Measurements from ENCODE around the gene ATE1. TPM values are rescaled to one million over a fixed set of nuclear protein-coding genes. Genes with fewer than 3 reads are reported as not detected.

Gene ATE1
- total and polyA plus RNA-seq, 2 of the 4 experiments (the other 2 are of a cell fraction): 6.4 to 27.8 TPM

DNA sequence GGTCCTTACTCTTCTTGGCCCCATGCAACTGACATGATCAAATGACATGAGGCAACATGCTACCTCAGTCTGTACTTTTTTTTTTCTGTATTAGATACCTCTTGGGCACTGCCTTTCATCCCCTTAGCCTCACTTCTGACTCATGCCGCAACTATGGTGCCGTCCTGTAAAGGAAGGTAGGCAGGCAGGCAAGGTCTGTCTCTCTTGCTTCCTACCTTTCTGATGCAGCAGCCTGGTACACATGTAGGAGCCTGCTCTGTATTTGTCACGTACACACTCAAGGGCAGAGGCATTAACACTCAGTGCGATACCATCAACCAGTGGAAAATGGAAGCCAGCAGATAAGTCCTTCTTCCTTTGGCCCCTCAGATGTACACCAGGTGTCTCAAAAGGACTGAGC lies 146.7 kb downstream of the ATE1 start:
- H3K36me3 ChIP-seq (ENCODE audit: control insufficient read depth, insufficient read depth, low read length): 0 out of 2 replicates have a peak, but pooled peaks cover 3% of the 10 kb centered on the region
- no peak overlapping the region for H3K14ac ChIP-seq (replicated peaks; ENCODE audit: low read depth, low read length)
- no peaks in the 10 kb centered on the region for H3K9me3 ChIP-seq (ENCODE audit: control insufficient read depth, insufficient read depth, low read length)
- POLR2A ChIA-PET (ENCODE audit: unreplicated experiment): no interaction called here
- no peak for ATAC-seq (ENCODE audit: low read depth)
- no peaks in the 10 kb centered on the region for H3K79me1 ChIP-seq (ENCODE audit: low read depth in 1 of 2, low read length in 2 of 2)
- no peak overlapping the region for H2AK5ac ChIP-seq (ENCODE audit: low read depth, low read length)
- TF ChIP-seq CTCF (conservative IDR thresholded peaks at IDR 0.05; ENCODE audit: low read depth, low read length): no peak
- TF ChIP-seq BHLHE40 (IDR thresholded peaks at IDR 0.05; ENCODE audit: low read depth, low read length): no peak
- TF ChIP-seq CHD1 (IDR thresholded peaks at IDR 0.05; ENCODE audit: low read depth, low read length): no peak
- no peak for TF ChIP-seq NFE2L2 (IDR thresholded peaks at IDR 0.05; ENCODE audit: low read depth, low read length)
- H2AFZ ChIP-seq (replicated peaks; ENCODE audit: low read length, poor library complexity): no peak overlapping the region
- H4K8ac ChIP-seq (ENCODE audit: low read depth in 2 of 2, low read length in 2 of 2): no peak overlapping the region
- H2AK9ac ChIP-seq (replicated peaks; ENCODE audit: low read depth, low read length, poor library complexity): no peak overlapping the region
- no peak overlapping the region for H3K18ac ChIP-seq (ENCODE audit: low read depth, low read length)
- in situ Hi-C loops (cut with MboI; ENCODE audit: low sequenced_read_pairs): no loop called here
- H3K4ac ChIP-seq (ENCODE audit: low read depth, low read length): no peak overlapping the region
- no peak for DNase-seq
- intact Hi-C loops (cut with micrococcal nuclease): no loop called here
- no peak overlapping the region for H4K5ac ChIP-seq (ENCODE audit: low read depth, low read length)
- WGBS, 2 experiments (ENCODE audit: extremely low coverage in 2 of 2, insufficient read length in 1 of 2): 100% methylated on average over 2 of the region's 4 CpGs; no CpG with 5 or more reads in 1 of the 2 experiments
- H3K56ac ChIP-seq (ENCODE audit: extremely low read depth, insufficient read depth, low read length): no peak overlapping the region
- H2BK20ac ChIP-seq (ENCODE audit: low read depth, low read length): no peak overlapping the region
- H3K9ac ChIP-seq (ENCODE audit: low read depth, low read length): no peak overlapping the region
- H3K27ac ChIP-seq (ENCODE audit: insufficient read depth, low read length): no peak overlapping the region
- no peaks in the 10 kb centered on the region for H4K20me1 ChIP-seq (ENCODE audit: insufficient read depth, low read length)
- H3K4me2 ChIP-seq (ENCODE audit: low read depth, low read length): no peak overlapping the region
- no peaks in the 10 kb centered on the region for H3K9me1 ChIP-seq (ENCODE audit: insufficient read depth, low read length)
- no peaks in the 10 kb centered on the region for H3K4me1 ChIP-seq (ENCODE audit: control insufficient read depth, insufficient read depth, low read length)
- H4K91ac ChIP-seq (ENCODE audit: insufficient read depth, low read depth, low read length): no peak overlapping the region
- no peaks in the 10 kb centered on the region for H3K27me3 ChIP-seq (ENCODE audit: control insufficient read depth, insufficient read depth, low read length)
- no peak overlapping the region for H3K23ac ChIP-seq (ENCODE audit: low read depth, low read length)
- no TSS peak for BruUV-seq (replicated peaks)
- H3K4me3 ChIP-seq (ENCODE audit: insufficient read depth, low read depth, low read length): no peak overlapping the region
- dilution Hi-C loops (cut with HindIII; ENCODE audit: low sequenced_read_pairs, unreplicated experiment): no loop called here
- CTCF ChIA-PET: no interaction called here
- H2BK120ac ChIP-seq (ENCODE audit: low read depth, low read length): no peak overlapping the region
- no peak overlapping the region for H2BK15ac ChIP-seq (ENCODE audit: low read depth, low read length)
- H2BK5ac ChIP-seq (ENCODE audit: low read depth, low read length, poor library complexity, severe bottlenecking): no peak overlapping the region
